Gastrocnemius medialis (tissue), 4 donors: ENCODE data around the gene ADSS1. TPM values are rescaled to one million over a fixed set of nuclear protein-coding genes. Genes with fewer than 3 reads are reported as not detected.

Experiments
- ATAC-seq, 2 donors: fragments of 150-250 bp; one replicate each; pipeline ENCODE4 v1.9.1; 2016
- DNase-seq, 2 donors: peaks; one replicate each; pipeline ENCODE4 v3.0.0-alpha.2; 2019
- H3K27ac ChIP-seq, 4 donors: fragments of 200-600 bp; sonication (generic); 1 replicate in 1 of 4; 2 replicates in 3 of 4; pipeline ENCODE4 v1.5.1; 2016 to 2018; ENCODE audit warnings: mild to moderate bottlenecking in 2 of 4, moderate library complexity in 1 of 4
- H3K27me3 ChIP-seq, 3 donors: fragments of 200-600 bp; sonication (generic) in 2 of 3; 1 replicate in 1 of 3; 2 replicates in 2 of 3; pipeline versions ENCODE4 v1.5.1 to v1.6.0; 2016 to 2019; ENCODE audit warnings: mild to moderate bottlenecking in 1 of 3, moderate library complexity in 1 of 3
- H3K36me3 ChIP-seq, 2 donors: fragments of 200-600 bp; sonication (generic) in 1 of 2; one replicate each; pipeline ENCODE4 v1.5.1; 2017 to 2018
- H3K4me1 ChIP-seq, 2 donors: fragments of 200-600 bp; sonication (generic) in 1 of 2; one replicate each; pipeline ENCODE4 v1.5.1; 2016 to 2017; ENCODE audit warnings: mild to moderate bottlenecking in 2 of 2
- H3K4me3 ChIP-seq, 4 donors: fragments of 200-600 bp; sonication (generic) in 3 of 4; 1 replicate in 1 of 4; 2 replicates in 3 of 4; pipeline ENCODE4 v1.5.1; 2016 to 2019; ENCODE audit warnings: mild to moderate bottlenecking in 2 of 4
- H3K9me3 ChIP-seq, 3 donors: fragments of 200-600 bp; sonication (generic) in 2 of 3; 1 replicate in 1 of 3; 2 replicates in 2 of 3; pipeline ENCODE4 v1.5.1; 2016 to 2019
- POLR2A ChIP-seq, 2 donors: fragments of 450-650 bp; IDR thresholded peaks; one replicate each; pipeline ENCODE4 v1.6.1; 2017; ENCODE audit warnings: antibody characterized with exemption in 2 of 2, mild to moderate bottlenecking in 2 of 2, moderate library complexity in 2 of 2
- in situ Hi-C, 4 donors: fragments of 200-750 bp; cut with MboI; loops; one replicate each; pipeline versions ENCODE4 v1.15.0 to v1.8.0; 2017; ENCODE audit warnings: low sequenced_read_pairs in 4 of 4
- intact Hi-C: fragments of 100-400 bp; cut with DNase I; formaldehyde crosslinking; loops from one replicate; pipeline ENCODE4 v1.15.1; 2023; ENCODE audit warnings: low total_unique reads
- total RNA-seq, 4 donors: library from RNA; depleted of rRNA; stranded (reverse); fragments of >200 nt; gene quantifications; one replicate each; pipeline versions ENCODE4 v1.1.0 to v1.2.3, GENCODE V29; 2016
- TF ChIP-seq, protein P1 (sequence below), 5 experiments: fragments of 450-650 bp in 3 of 5; fragments of 200-600 bp in 2 of 5; sonication (generic) in 2 of 5; IDR thresholded peaks in 4 of 5; conservative IDR thresholded peaks in 1 of 5; 1 replicate in 4 of 5; 2 replicates in 1 of 5; pipeline ENCODE4 v1.5.1; 2016 to 2019; ENCODE audit warnings: antibody characterized with exemption in 5 of 5, mild to moderate bottlenecking in 3 of 5, moderate library complexity in 3 of 5

The ADSS1 gene
- total RNA-seq, 4 donors from 2014 or later: 165 to 577 (median 232) TPM

DNA sequence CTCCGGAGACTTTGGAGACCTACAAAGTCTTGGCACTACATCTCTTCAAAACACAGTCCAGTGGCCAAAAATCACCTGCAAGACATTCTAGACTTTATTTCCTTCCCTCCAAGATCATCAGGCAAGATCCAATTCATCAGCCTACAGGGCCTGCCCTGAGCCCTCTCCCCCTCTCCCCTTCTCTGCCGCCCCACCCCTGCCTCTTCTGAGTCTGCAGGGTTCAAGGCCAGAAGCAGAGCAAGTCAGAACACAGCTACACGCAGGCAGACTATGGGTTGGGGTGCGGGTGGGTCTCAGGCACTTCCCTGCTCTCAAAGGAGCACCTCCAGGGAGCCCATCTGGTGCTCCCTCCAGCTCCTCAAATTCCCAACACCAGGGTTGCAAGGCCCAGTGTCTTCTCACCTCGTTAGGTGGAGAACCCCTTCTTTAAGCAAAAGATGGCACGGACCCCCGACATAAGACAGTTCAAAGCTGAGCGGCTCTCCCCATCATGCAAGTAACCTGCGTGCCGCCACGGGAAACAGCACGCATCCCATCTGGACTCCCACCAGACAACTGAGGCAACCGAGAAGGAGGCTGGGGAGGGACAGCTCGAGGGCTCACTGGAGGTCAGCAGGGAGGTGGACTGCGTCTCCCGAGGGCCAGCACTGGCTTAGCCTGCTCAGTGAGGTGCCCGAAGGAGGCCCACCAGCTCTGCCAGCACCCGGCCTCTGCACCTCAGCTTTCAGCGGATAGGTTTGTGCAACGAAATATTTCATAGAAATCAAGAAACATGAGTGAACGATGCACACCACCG is 40.2 kb upstream of the ADSS1 start:
- ATAC-seq (no peak), DNase-seq (no peak)
- in situ Hi-C loops: no loop called here

DNA sequence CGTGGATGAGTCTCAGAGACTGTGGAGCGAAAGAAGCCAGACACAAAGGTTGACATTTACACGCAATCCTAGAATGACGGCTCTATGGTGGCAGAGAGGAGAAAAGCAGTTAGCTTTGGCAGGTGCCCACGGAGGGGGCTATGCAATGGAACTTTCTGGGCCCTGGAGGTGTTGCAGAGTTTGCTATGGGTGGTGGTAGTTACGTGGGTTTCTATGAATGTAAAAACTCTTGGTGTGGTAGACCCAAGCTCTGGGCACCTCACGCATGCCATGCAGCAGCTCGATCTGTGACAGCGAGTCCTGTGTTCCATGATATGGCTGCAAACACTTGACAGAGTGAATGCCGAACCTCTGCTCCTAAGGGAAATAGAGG is 39.6 kb upstream of the ADSS1 start:
- in situ Hi-C loops (no loop called here), intact Hi-C loops (no loop called here)
- no peak for ATAC-seq

More for the DNA sequence above, 40.2 kb upstream of the ADSS1 start:
- Histone ChIP-seq H3K9me3 (no peaks in the 10 kb centered on the region), H3K4me3 (no peak overlapping the region), H3K27me3 (no peaks in the 10 kb centered on the region), H3K4me1 (peaks cover 34 to 37% of the 10 kb centered on the region in 2 donors), H3K27ac (no peak overlapping the region), H3K36me3 (no peaks in the 10 kb centered on the region)
- TF ChIP-seq POLR2A (IDR thresholded peaks at IDR 0.05): no peak
- TF ChIP-seq, protein P1, sequence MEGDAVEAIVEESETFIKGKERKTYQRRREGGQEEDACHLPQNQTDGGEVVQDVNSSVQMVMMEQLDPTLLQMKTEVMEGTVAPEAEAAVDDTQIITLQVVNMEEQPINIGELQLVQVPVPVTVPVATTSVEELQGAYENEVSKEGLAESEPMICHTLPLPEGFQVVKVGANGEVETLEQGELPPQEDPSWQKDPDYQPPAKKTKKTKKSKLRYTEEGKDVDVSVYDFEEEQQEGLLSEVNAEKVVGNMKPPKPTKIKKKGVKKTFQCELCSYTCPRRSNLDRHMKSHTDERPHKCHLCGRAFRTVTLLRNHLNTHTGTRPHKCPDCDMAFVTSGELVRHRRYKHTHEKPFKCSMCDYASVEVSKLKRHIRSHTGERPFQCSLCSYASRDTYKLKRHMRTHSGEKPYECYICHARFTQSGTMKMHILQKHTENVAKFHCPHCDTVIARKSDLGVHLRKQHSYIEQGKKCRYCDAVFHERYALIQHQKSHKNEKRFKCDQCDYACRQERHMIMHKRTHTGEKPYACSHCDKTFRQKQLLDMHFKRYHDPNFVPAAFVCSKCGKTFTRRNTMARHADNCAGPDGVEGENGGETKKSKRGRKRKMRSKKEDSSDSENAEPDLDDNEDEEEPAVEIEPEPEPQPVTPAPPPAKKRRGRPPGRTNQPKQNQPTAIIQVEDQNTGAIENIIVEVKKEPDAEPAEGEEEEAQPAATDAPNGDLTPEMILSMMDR (IDR thresholded peaks at IDR 0.05 in 4 of 5, conservative IDR thresholded peaks at IDR 0.05 in 1 of 5): no peak
- intact Hi-C loops: no loop called here

DNA sequence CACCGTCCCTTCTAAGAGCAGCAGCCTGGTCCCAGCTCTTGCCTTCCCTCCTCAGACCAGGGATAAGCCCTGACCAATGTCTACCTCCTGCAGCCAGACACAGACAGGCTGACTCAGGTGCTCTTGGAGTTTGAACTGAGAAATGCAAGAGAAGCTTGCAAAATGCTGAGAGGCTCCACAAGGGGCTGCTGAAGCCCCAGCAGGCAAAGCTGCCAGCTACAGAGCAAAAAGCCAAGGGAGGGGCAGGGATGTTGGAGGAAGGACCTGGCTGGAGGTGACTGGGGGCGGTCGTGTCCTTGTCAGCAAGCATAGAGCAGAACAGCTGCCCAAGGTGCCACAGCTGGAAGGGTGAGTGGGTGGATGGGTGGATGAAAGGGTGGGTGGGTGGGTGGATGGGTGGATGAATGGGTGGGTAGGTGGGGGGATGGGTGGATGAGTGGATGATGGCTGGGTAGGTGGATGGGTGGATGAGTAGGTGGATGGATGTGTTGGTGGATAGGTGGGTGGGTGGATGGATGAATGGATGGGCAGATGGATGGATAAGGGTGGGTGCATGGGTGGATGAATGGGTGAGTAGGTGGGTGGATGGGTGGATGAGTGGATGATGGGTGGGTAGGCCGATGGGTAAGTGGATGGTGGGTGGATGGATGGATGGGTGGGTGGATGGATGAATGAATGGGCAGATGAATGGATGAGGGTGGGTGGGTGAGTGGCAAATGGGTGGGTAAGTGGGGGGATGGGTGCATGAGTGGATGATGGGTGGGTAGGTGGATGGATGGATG is 38.6 kb upstream of the ADSS1 start:
- in situ Hi-C loops (no loop called here), intact Hi-C loops (no loop called here)
- H3K36me3 ChIP-seq: no peaks in the 10 kb centered on the region
- H3K9me3 ChIP-seq: no peaks in the 10 kb centered on the region
- H3K4me3 ChIP-seq: no peak overlapping the region
- DNase-seq (no peak), ATAC-seq (no peak)
- peaks cover 38 to 44% of the 10 kb centered on the region in 2 donors for H3K4me1 ChIP-seq
- TF ChIP-seq POLR2A (IDR thresholded peaks at IDR 0.05): no peak
- no peaks in the 10 kb centered on the region for H3K27me3 ChIP-seq
- H3K27ac ChIP-seq: no peak overlapping the region

More for the DNA sequence above, 39.6 kb upstream of the ADSS1 start:
- TF ChIP-seq, protein P1 (IDR thresholded peaks at IDR 0.05 in 4 of 5, conservative IDR thresholded peaks at IDR 0.05 in 1 of 5): no peak
- no peak for TF ChIP-seq POLR2A (IDR thresholded peaks at IDR 0.05)
- Histone ChIP-seq H3K9me3 (no peaks in the 10 kb centered on the region), H3K27ac (no peak overlapping the region), H3K27me3 (no peaks in the 10 kb centered on the region), H3K4me3 (no peak overlapping the region), H3K36me3 (no peaks in the 10 kb centered on the region), H3K4me1 (peaks cover 38 to 39% of the 10 kb centered on the region in 2 donors)
- DNase-seq: no peak

DNA sequence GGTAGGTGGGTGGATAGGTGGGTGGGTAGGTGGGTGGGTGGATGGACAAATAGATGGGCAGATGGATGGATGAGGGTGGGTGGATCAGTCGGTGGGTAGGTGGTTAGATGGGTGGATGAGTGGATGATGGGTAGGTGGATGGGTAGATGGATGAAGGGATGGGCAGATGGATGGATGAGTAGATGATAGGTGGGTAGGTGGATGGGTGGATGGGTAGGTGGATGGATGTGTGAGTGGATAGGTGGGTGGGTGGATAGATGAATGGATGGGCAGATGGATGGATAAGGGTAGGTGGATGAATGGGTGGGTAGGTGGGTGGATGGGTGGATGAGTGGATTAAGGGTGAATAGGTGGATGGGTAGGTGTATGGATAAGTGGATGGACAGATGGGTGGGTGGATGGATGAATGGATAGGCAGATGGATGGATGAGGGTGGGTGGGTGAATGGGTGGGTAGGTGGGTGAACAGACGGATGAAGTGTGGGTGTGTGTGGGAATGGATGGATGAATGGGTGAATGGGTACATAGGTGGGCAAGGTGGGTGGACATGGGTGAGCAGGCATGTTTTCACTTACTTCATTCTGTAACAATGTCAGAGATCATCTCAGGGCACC is 37.9 kb upstream of the ADSS1 start:
- in situ Hi-C loops: no loop called here
- H3K4me1 ChIP-seq: peaks cover 39 to 44% of the 10 kb centered on the region in 2 donors
- no peaks in the 10 kb centered on the region for H3K36me3 ChIP-seq
- DNase-seq (no peak), ATAC-seq (no peak)
- intact Hi-C loops: no loop called here
- no peaks in the 10 kb centered on the region for H3K9me3 ChIP-seq
- no peak for TF ChIP-seq POLR2A (IDR thresholded peaks at IDR 0.05)
- TF ChIP-seq, protein P1 (IDR thresholded peaks at IDR 0.05 in 4 of 5, conservative IDR thresholded peaks at IDR 0.05 in 1 of 5): no peak
- H3K27ac ChIP-seq: no peak overlapping the region
- H3K4me3 ChIP-seq: no peak overlapping the region
- H3K27me3 ChIP-seq: no peaks in the 10 kb centered on the region
